Spleen (tissue), 7 donors: ENCODE data around the gene HOXA2.

Experiments
- CTCF ChIP-seq, 11 experiments: fragments of 200-600 bp in 7 of 11; fragments of 450-650 bp in 4 of 11; sonication (generic) in 4 of 11; IDR thresholded peaks in 8 of 11; conservative IDR thresholded peaks in 3 of 11; 1 replicate in 7 of 11; 2 replicates in 4 of 11; pipeline versions ENCODE4 v1.4.0 to v1.8.0; 2016 to 2021; ENCODE audit warnings: antibody characterized with exemption in 11 of 11, inconsistent platforms in 4 of 11, mild to moderate bottlenecking in 1 of 11
- POLR2A ChIP-seq, 3 donors: fragments of 450-650 bp; IDR thresholded peaks; one replicate each; pipeline ENCODE4 v1.5.1; 2017; ENCODE audit warnings: antibody characterized with exemption in 3 of 3, mild to moderate bottlenecking in 1 of 3
- donor health status: DM: no; HTN: no; CAD: no; lungs with moderate emphysema.
- donor health status: DM: no; HTN: no; CAD: no.
- donor health status: DM: no; HTN: no; CAD: no.

GRCh38 chr7:27062946-27063345 lies 39.5 kb downstream of the HOXA2 start:
- no peak for TF ChIP-seq POLR2A (IDR thresholded peaks at IDR 0.05)
- no peak for TF ChIP-seq CTCF (IDR thresholded peaks at IDR 0.05 in 8 of 11, conservative IDR thresholded peaks at IDR 0.05 in 3 of 11)
